GM18868 (cell line): ENCODE data around the gene ISCA2.
A peak's percentile ranks its signal among the peaks of the same experiment; 100 is the strongest.

Source experiments
- ATAC-seq: cut with Tn5 transposase; IDR thresholded peaks from one replicate; pipeline ENCODE4 v1.9.1; 2021; ENCODE audit warnings: mild to moderate bottlenecking, moderate library complexity; ENCODE audit not compliant: unreplicated experiment

ISCA2 gene

GRCh38 chr14:74480046-74480445, 13.5 kb upstream of the ISCA2 start:
- ATAC-seq = no peak

GRCh38 chr14:74482571-74482970, 11.0 kb upstream of the ISCA2 start:
- ATAC-seq = no peak

- no peak for ATAC-seq
Observed at GRCh38 chr14:74483321-74483720, 10.2 kb upstream of the ISCA2 start.

- ATAC-seq = no peak
Observed at GRCh38 chr14:74486164-74486563, 7.4 kb upstream of the ISCA2 start.

- ATAC-seq = no peak
Observed at GRCh38 chr14:74488786-74489397, 4.7 kb upstream of the ISCA2 start.

GRCh38 chr14:74490486-74490885, 3.1 kb upstream of the ISCA2 start:
- ATAC-seq = no peak

GRCh38 chr14:74491956-74492775, 1.4 kb upstream of the ISCA2 start:
- no peak for ATAC-seq

- peak; percentile 2 for ATAC-seq
Observed at GRCh38 chr14:74492776-74493342, 706 bp upstream of the ISCA2 start, which contains the start of gene NPC2. NPC2 (minus strand) TSS chr14:74493305; CDS start chr14:74493274, 31 bp downstream.

GRCh38 chr14:74495356-74495755, 1.8 kb downstream of the ISCA2 start:
- ATAC-seq = no peak

GRCh38 chr14:74500417-74501134, 7.0 kb downstream of the ISCA2 start:
- ATAC-seq = no peak

- no peak for ATAC-seq
Observed at GRCh38 chr14:74501135-74501614, 7.6 kb downstream of the ISCA2 start.

- no peak for ATAC-seq
Observed at GRCh38 chr14:74501691-74502090, 8.1 kb downstream of the ISCA2 start.

- no peak for ATAC-seq
Observed at GRCh38 chr14:74502236-74503019, 8.9 kb downstream of the ISCA2 start.

GRCh38 chr14:74503291-74503937, 9.8 kb downstream of the ISCA2 start:
- no peak for ATAC-seq

GRCh38 chr14:74503938-74504335, 10.4 kb downstream of the ISCA2 start:
- no peak for ATAC-seq

GRCh38 chr14:74504412-74504811, 10.8 kb downstream of the ISCA2 start:
- ATAC-seq = no peak

GRCh38 chr14:74504874-74505720, 11.5 kb downstream of the ISCA2 start:
- ATAC-seq = no peak

- ATAC-seq = no peak
Observed at GRCh38 chr14:74505831-74506230, 12.3 kb downstream of the ISCA2 start.

GRCh38 chr14:74506411-74506851, 12.9 kb downstream of the ISCA2 start:
- ATAC-seq = no peak
